HFF-Myc (cell line): ENCODE results near the gene PDE4D.

Source experiments
- DNase-seq: peaks from one replicate; pipeline ENCODE4 v3.0.0-alpha.2; 2011; ENCODE audit warnings: low read depth; ENCODE audit errors: extremely low read depth
- H3K4me3 ChIP-seq: replicated peaks from 2 replicates; pipeline ENCODE4 v1.5.1; 2011; ENCODE audit warnings: low read depth, mild to moderate bottlenecking, control low read depth, low read length
- CTCF ChIP-seq: IDR thresholded peaks from 2 replicates; pipeline ENCODE4 v1.5.1; 2012; ENCODE audit warnings: mild to moderate bottlenecking, low read depth, low read length, control low read depth; ENCODE audit errors: missing control alignments

Gene PDE4D

DNA sequence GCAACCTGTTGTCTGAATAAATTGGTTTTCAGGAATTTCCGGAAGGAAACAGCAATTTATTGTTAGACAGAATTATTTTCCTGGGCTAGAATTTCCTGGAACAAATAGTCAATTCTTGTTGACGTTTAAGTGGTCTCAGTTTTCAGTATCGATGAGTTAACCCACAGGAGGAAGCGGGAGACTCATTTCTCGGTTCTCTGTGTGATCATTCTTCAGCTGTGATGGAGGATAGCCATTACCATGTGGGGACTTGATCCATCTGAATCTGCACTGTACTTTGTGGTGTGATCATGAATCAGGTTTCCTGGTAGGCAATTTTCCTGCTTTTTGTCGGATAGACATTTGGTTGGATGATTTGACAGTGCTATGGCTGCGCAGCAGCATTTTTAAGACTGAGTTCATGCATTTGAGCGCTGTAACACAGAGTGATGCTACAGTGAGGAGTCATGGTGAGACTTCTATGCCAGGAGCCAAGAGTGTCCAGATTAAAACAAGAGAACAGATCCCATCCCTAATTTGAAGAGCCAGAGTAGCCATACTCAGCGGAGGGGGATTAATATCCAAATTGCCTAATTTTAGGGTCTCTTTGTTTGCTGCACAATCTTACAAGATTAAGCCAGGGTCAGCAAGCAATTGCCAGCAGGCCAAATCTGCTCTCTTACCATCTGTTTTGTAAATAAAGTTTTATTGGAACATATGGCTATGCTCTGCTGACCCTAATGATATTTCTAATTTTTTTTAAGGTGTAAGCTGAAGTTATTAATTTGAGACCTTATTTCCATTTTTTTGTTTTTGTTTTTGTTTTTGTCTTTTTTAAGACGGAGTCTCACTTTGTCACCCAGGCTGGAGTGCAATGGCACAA lies 954.7 kb downstream of the PDE4D start:
- no peak for DNase-seq
- H3K4me3 ChIP-seq = no peak overlapping the region
- TF ChIP-seq CTCF = no peak

GRCh38 chr5:58937031-58937681 lies 956.4 kb downstream of the PDE4D start:
- DNase-seq = no peak
- no peak overlapping the region for H3K4me3 ChIP-seq
- TF ChIP-seq CTCF = no peak

- no peak overlapping the region for H3K4me3 ChIP-seq
- TF ChIP-seq CTCF = no peak
- DNase-seq = no peak
Observed at GRCh38 chr5:58934629-58935097, 958.9 kb downstream of the PDE4D start.

DNA sequence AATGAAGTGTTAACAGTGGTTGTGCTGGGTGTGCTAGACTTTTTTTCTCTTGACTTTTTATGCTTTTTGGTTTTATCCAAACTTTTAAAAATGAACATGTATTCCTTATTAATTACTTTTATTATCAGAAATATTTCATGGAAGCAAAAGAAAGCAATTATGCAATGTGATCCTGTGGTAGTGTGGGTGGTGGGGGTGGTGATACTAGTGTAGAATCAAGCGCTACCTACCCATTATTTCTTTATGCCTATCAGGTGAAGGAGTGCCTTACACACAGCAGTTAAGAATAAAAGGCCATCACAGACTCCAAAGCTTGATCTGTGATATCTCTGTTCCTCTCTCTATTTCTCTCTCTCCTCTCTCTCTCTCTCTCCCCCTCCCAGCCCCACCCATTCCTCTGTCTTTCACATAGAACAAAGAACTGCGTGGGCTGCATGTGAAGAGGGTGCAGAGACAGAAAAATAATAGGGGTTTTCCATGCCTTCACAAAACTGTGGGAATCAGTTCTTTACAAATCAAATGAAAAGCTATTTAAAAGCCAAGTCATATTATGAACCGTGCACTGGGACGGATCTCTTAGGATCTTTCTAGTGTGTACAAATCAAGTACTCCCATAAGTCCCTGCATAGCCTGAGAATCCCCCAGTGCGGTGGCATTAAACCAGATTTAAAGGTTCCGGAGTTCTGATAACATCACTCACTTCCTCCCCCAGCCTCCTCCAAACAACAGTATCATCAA lies 959.5 kb downstream of the PDE4D start:
- DNase-seq = no peak
- no peak for TF ChIP-seq CTCF
- no peak overlapping the region for H3K4me3 ChIP-seq

GRCh38 chr5:58932057-58932612 lies 961.4 kb downstream of the PDE4D start:
- H3K4me3 ChIP-seq = no peak overlapping the region
- DNase-seq = no peak
- no peak for TF ChIP-seq CTCF

DNA sequence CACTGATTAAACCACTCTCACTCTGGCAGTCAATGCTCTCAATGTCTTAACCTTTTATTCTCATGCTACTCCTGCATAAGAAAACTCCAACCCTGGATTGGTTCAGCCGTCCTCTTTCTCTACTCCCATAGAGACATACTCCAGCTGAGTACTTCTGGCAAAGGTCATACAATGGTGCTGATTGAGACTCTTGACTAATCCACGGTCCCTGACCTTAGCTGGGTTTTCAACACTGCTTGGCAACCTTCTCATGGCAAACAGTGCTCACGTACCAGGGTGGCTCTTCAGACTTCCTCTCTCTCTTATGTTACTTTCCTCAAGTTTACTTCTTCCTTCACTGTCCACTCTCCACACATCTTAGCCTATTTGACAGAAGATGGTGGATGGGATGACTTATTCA lies 963.0 kb downstream of the PDE4D start:
- no peak for TF ChIP-seq CTCF
- DNase-seq = no peak
- no peak overlapping the region for H3K4me3 ChIP-seq
